GM12865 (cell line): ENCODE data around the gene RASGRP1.

Experiments used
- DNase-seq: peaks from one replicate; pipeline ENCODE4 v3.0.0; 2010; ENCODE audit warnings: low read depth
- H3K4me3 ChIP-seq: 2 replicates; pipeline ENCODE4 v1.5.1; 2011; ENCODE audit warnings: mild to moderate bottlenecking, low read depth, low read length, control low read depth
- TF ChIP-seq, protein P1 (sequence below): IDR thresholded peaks from 2 replicates; pipeline ENCODE4 v1.5.1; 2011; ENCODE audit warnings: low read length, control low read depth, low read depth, inconsistent platforms; ENCODE audit not compliant: insufficient read depth; ENCODE audit errors: missing control alignments

RASGRP1 gene

DNA sequence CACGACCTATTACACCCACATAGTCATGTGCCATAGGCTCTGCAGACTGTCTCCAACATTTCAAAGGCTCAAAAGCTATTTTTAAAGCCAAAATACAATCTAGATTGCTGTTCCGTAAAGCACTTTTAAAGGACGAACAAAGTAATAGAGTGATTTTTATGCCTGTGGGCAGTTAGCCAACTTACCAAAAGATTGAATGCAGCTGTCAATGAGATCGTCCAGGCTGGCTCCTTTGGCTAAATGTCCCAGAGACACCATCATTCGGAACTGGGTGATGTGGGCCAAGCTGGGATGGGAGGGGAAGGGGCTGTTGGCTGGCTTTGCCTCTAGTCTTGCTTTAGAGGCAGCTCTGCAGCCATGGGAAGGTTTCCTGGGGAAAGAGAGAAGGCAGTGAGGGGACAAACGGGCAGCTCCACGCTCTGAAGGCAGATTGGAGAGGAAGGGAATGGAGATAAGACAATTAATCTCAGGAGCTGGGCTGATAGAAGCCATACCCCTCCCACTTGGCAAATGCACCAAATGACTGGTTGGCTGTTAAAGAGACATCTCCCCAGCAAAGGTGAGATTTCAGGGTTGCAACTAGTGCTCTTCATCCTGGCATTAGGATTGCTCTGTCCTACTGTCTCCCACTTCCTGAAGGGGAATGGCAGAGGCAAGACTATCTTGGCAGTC, 4.8 kb downstream of the RASGRP1 start:
- TF ChIP-seq, protein P1, sequence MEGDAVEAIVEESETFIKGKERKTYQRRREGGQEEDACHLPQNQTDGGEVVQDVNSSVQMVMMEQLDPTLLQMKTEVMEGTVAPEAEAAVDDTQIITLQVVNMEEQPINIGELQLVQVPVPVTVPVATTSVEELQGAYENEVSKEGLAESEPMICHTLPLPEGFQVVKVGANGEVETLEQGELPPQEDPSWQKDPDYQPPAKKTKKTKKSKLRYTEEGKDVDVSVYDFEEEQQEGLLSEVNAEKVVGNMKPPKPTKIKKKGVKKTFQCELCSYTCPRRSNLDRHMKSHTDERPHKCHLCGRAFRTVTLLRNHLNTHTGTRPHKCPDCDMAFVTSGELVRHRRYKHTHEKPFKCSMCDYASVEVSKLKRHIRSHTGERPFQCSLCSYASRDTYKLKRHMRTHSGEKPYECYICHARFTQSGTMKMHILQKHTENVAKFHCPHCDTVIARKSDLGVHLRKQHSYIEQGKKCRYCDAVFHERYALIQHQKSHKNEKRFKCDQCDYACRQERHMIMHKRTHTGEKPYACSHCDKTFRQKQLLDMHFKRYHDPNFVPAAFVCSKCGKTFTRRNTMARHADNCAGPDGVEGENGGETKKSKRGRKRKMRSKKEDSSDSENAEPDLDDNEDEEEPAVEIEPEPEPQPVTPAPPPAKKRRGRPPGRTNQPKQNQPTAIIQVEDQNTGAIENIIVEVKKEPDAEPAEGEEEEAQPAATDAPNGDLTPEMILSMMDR, result no peak
- peak overlapping the region; percentile 25 for H3K4me3 ChIP-seq
- DNase-seq, result no peak

DNA sequence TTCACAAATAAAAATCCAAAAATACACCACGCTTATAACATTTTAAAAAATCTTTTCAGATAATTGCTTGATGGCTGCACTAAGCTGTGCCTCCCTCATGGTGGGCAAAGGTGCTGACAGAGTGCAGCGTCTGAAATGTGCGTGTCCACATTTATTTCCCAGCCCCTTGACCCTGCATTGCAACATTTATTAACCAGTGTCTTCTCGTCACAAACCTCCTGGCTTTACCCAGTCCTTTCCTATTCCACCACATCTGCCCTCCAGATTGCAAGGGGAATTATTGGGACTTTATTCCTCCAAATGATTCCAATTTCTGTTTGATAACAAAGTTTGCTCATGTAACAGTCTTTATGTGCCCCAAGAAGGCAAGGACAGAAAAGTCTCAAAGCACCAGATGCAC, 5.5 kb downstream of the RASGRP1 start:
- H3K4me3 ChIP-seq, result no peak overlapping the region; the same call in 1 of the 2 replicates
- TF ChIP-seq, protein P1, result no peak
- DNase-seq, result no peak

DNA sequence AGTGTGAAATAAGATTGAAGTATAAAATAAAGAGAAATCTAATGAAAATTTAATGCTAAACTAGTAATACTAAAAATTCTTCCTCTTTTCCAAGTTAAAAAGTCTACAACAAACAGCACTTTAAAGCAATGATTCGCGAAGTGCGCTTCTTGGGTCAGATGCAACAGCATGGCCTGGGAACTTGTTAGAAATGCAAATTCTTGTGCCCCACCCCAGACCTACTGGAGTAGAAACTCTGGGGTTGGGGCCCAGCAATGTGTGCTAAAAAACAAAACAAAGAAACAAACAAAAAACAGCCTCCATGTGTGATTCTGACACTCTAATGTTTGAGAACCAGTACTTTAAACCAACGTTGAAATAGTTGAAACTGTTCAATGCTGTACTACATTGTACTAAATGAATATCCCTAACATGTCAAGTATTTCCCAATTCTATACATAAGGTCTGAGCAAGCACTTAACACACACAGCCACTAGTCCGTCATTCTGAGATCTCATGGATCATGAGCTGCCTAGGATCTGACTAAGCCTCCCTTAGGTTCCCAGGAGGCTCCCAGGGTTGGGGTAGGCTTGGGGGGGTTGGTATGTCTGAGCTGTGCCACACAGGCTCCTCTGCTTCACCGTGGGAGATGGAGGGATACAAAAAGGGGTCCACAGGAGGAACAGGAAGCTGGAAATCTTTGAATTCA, 6.1 kb downstream of the RASGRP1 start:
- TF ChIP-seq, protein P1, result no peak
- peak overlapping the region; percentile 40 for H3K4me3 ChIP-seq
- peak; percentile 66 for DNase-seq

DNA sequence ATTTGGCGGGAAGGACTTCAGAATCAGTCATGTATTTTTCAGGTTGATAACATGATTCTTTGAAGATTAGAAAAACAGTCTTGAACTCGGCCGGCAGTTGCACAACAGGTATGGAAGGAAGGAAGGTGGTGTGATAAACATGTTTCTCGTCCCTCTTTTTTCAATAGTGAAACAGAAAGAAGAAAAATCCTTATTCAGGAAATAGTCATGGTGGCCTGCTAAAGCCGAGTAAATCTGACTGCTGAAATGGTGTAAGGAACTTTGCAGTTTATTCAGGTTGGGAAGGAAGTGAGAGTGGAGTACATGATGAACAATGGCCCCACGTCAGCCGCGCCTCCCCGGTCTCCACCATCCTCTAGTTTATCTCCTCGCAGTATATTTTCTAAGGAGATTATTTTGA, 6.7 kb downstream of the RASGRP1 start:
- TF ChIP-seq, protein P1, result no peak
- H3K4me3 ChIP-seq, result peak overlapping the region; percentile 40
- no peak for DNase-seq

DNA sequence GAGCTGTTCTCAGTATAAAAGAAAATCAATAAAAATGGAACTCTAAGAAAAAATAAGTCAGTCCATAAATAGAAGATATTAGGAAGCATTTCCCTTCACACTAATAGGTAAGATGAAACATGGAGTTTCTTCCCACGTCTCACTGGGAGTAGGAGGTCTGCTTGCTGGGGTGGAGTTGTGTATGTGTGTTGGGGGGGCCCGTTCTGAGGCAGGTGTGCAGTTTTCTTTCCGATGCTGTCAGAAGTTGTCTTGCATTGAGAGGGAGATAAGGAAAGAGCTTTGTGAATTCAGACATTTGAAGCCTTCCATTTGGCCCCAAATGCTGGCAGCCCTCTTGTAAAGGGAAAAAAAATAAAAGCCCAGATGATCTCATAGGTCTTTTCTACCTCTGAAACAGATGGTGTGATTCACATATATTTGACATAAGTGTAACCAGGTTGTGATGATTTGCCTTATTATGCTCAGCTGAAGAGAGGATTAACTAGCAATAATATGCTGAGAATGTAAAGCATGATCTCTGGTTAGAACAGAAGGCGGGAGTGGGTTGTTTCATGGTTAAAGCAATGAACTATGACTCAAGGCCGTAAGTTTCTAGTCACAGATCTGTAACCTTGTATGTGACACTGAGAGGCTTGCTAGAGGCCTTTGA, 8.8 kb downstream of the RASGRP1 start:
- H3K4me3 ChIP-seq, result no peak overlapping the region
- peak; percentile 61 for DNase-seq
- TF ChIP-seq, protein P1, result no peak

DNA sequence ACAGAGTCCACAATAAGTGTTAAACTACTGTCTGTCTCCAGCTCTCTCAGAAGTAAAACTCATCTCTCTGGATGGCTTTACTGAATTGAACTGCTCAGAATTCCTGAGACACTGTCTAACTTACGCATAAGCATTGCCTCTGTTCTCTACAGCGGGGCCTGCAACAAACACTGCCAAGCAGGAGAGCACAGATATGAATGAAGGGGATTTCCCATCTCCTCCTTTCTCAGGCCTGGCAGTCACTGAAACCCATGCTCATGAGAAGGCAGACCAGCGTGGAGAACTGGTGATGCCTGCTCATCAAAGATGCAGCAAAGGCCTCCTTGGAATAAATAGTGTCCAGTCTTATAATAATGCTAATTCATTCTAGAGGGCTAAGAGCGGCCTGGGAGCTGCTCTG, 10.3 kb downstream of the RASGRP1 start:
- DNase-seq, result peak; percentile 67
- TF ChIP-seq, protein P1, result no peak

More for the DNA sequence above, 10.3 kb downstream of the RASGRP1 start:
- no peak overlapping the region for H3K4me3 ChIP-seq
